Activated CD8-positive, alpha-beta memory T cell treated with anti-CD3 and anti-CD28 coated beads for 48 hours (primary cell): ENCODE data around the gene ADH1A.
"Not testable (repeated sequence)": the region's sequence is repeated elsewhere in the genome, so short reads cannot be mapped to it uniquely, and the experiment has no call there.

ENCODE experiments used
- DNase-seq, 3 experiments: peaks; one replicate each; pipeline ENCODE4 v3.0.0-alpha.2; 2020; ENCODE audit warnings: low read depth in 2 of 3, low spot score in 2 of 3

ADH1A gene

DNA sequence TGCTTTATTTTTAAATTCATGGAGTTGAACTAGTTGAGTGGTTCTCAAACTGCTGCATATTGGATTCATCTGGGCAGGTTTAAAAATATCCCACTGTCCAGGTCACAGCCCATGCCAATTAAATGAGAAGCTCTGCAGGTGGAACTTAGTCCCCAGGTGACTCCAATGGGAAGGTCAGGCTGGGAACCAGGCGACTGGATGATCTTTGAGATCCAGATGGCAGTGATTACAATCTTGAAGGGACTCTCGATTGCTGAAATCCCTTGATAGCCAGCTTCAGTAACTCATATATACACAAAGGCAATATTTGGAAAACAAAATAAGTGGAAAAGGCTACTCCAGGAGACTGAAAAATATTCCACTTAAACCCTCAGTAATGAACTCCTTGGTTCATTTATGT, 8.1 kb downstream of the ADH1A start:
- DNase-seq = no peak

DNA sequence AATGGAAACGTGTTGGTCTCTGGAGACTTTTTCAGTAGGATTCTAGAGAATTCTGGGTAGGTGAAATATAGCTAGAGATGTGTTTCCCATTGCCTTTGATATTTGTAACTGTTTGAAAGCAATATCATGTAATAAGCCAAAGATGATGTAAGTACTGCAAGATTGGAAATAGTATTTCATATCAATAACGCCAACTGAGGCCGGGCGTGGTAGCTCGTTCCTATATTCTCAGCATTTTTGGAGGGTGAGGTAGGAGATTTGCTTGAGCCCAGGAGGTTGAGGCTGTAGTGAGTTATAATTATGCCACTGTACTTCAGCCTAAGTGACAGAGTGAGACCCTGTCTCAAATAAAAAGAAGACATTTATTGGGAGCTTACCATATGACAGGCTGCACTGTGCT, 9.5 kb downstream of the ADH1A start:
- DNase-seq = no peak

DNA sequence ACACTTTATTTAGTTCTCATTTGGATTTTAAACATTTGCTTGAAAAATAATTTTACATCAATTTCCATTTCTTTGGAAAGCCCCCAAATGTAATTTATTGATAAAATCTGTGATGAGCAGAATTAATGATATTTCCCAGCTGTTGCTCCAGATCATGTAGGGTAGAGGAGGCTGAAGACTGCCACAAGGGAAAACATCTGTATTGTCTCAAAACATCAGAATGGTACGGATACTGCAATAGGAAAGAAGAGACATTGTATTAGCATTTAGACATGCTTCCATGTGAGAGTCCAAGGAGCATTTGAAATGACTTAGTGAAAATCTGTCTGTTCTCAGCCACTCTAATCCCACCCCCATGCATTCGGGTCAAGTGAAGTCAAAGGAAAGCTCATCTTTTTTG, 14.4 kb downstream of the ADH1A start:
- no peak for DNase-seq

DNA sequence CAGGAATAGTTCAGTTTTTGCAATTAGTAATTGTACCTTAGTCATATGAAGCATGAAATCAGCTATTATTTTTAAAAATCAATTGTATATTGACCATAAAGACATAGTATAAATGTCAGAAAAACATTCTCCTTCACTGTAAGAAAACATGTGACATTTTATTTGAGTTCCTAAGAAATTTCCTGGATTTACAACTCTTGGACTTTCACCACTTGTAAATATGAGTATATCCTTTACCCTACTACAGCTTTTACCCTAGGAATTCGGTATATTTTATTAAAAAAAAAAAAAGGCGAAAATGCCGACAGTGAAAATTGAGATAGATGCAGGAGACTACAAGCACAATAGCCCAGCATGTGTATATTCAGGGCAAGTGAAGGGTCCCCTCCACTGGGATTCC, 14.9 kb downstream of the ADH1A start:
- no peak for DNase-seq

DNA sequence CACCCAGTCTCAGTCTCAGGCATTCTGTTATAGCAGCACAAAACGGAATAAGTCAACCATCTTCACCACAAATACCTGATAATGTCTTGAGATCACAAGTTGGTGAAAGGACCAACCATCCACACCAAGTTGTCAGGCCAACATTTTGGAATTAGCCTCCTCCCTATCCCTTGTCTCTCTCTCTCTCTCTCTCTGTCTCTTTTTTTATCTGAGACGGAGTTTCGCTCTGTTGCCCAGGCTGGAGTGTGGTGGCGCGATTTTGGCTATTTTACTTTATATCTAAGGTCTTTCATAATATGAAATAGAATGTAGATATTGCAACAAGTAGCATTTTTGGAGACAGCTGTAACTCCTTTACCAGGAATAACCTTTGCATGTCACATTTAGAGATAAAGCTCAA, 15.7 kb downstream of the ADH1A start:
- DNase-seq = no peak

DNA sequence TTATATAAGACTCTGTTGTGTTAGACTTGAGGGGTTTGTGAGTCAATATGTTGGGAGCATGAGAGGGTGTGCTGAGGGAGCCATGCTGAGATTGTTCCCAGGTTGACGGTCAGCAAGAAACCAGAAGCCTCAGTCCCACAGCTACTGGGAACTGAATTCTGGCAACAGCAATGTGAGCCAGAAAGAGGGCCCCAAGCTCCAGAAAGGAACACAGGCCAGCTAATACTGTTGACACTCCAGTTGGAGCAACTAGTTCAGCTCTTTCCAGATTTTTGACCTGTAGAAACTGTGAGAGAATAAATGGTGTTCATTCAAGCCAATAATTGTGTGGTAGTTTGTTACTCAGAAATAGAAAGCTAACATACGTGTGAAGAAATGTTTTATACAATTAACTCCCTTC, 17.1 kb downstream of the ADH1A start:
- DNase-seq = no peak

DNA sequence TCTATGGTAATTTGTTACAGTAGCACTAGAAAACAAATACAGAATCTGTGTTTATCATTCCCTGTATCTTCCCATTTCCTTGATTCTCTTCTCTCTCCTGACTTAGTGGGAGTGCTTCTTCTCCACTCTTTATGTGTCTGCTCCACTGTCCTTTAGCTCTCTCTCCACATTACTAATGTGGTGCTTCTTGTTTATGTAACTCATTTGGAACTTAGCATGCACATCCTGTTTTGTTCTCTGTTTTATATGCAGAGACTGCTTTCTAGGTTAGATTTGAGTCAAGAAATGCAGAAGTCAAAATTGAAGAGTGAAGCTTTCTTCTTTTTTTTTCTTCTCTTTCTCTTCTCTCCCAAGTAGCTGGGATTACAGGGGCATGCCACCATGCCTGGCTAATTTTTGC, 25.9 kb downstream of the ADH1A start:
- DNase-seq = no peak

DNA sequence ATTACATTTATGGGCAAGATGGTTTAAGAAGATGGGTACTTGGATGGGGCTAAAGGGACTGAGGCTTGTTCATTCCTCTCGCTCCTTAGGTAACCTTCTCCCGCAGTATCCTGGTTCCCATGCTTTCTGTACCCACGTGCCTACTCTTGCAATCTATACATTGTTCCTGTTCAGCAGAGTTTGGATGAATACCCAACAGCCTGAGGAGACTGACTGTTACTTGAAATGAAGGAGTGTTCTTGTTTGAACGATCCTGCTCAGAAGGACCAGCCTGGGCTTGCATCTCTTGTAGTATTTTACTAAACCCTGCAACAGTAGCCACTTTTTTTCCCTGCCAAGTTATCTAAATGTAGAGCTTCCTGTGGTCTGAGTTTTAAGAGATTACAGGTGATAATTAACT, 38.0 kb downstream of the ADH1A start:
- DNase-seq = no peak

DNA sequence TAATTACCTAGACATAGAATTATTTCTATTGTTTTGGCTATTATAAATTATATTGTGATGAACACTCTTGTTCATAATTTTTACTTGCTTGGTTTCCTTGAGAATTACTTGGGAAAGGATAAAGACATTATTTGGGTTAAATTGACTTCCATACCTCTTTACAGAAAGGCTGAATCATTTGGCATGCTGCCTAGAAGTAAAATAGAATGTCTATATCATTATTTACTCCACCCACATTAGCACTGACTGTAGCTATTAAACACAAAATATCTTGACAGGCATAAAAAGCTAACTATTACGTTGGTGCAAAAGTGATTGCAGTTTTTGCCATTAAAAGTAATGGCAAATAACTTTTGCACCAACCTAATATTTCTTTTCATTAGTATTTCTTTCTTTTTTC, 42.1 kb downstream of the ADH1A start:
- no peak for DNase-seq

DNA sequence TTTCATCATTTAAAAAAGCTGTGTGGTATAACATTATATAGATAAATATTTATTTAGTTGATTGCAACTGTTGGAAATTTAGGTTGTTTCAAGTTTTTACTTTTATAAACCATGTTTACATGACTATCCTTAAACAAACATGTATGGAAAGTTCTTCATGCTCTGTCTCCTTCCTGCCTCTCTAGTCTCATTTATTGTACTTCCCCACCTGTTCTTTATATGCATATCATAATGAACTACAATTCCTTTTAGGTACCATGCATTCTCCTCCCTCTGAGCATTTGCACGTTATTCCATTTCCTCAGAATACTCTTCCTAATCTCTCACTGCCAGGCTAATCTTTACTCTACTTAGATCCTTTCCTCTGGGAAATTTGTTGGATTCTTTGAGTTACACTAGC, 54.8 kb downstream of the ADH1A start:
- no peak for DNase-seq

DNA sequence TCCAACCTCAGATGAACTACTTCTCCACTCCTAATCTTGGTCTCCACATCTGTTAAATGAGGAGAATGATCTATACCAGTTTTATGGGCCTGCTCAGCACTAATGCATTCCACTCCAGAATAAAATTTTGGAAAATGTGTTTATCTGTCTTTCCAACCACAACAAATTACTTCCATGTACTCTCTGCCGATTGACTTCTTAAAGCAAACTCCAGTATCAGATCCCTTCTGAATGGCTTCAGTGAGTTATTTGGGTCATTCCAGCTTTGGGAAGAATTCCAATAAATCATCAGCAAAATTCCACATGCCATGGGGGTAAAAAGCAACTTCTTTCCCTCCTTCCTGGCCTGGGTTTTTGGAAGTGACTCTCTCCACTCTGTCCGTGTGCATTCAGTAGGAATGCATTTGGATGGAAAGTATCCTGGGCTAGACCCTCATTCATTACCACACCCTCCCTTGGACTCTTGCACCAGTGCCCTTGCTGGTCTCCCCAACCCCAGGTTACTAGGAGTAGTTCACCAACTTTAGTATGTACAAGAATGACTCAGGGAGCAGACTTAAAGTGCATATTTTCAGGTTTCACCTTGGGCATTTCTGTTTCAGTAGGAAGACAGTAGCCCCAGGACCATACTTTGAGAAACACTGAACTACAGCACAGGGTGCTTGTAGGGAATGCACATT, 56.3 kb downstream of the ADH1A start:
- DNase-seq = no peak

DNA sequence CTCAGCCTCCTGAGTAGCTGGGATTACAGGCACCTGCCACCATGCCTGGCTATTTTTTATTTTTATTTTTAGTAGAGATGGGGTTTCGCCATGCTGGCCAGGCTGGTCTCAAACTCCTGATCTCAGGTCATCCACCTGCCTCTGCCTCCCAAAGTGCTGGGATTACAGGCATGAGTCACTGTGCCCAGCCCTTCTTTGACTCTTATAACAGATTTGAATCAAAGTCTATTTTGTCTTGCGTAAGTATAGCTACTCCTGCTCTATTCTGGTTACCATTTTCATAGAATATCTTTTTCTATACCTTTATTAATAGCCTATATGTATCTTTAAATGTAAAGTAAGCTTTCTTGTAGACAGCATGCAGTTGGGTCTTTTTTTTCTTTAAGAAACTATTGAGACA, 57.4 kb downstream of the ADH1A start:
- DNase-seq = not testable (repeated sequence)

DNA sequence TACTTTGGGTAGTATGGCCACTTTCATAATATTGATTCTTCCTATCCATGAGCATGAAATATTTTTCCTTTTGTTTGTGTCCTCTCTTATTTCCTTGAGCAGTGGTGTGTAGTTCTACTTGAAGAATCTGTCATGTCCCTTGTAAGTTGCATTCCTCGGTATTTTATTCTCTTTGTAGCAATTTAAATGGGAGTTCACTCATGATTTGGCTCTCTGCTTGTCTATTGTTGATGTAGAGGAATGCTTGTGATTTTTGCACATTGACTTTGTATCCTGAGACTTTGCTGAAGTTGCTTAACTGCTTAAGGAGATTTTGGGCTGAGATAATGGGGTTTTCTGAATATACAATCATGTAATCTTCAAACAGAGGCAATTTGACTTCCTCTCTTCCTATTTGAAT, 62.1 kb downstream of the ADH1A start:
- DNase-seq = not testable (repeated sequence)

DNA sequence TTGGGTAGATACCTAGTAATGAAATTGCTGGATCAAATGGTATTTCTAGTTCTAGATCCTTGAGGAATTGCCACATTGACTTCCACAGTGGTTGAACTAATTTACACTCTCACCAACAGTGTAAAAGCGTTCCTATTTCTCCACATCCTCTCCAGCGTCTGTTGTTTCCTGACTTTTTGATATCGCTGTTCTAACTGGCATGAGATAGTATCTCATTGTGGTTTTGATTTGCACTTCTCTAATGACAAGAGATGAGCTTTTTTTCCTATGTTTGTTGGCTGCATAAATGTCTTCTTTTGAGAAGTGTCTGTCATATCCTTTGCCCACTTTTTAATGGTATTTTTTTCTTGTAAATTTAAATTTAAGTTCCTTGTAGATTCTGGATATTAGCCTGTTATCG, 63.1 kb downstream of the ADH1A start:
- not testable (repeated sequence) for DNase-seq
